ENCODE measurements around the gene PSMB10.

The PSMB10 gene

GRCh38 chr16:67963662-67964321 is 27.1 kb upstream of the PSMB10 start:
- peak in 1 of 2 experiments; percentile 30 for DNase-seq

DNA sequence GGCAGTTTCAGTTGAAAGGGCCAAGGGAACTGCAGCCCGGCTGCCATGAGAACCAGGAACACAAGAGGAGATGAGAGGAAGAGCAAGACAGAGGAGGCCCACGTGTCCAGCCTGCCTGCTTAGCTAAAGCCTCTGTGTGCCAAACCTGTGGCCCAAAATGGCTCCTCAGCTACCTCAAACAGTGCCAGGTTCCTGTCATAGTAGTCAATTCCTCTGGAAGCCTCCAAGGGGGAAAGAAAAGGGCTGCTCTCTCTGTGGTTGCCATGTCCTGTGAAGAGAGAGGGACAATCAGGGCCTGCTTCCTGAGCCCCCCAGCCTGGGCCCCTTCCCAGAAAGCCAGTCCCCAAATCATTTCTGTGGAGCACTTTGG is 26.6 kb upstream of the PSMB10 start:
- DNase-seq, result no peak

GRCh38 chr16:67962135-67962534 is 25.5 kb upstream of the PSMB10 start:
- no peak for DNase-seq

- DNase-seq, result peak; percentile 90 to 95
Measured at GRCh38 chr16:67961551-67961957, 24.9 kb upstream of the PSMB10 start.

GRCh38 chr16:67959536-67960329 is 23.1 kb upstream of the PSMB10 start:
- peak in 1 of 2 experiments; percentile 75 for DNase-seq

DNA sequence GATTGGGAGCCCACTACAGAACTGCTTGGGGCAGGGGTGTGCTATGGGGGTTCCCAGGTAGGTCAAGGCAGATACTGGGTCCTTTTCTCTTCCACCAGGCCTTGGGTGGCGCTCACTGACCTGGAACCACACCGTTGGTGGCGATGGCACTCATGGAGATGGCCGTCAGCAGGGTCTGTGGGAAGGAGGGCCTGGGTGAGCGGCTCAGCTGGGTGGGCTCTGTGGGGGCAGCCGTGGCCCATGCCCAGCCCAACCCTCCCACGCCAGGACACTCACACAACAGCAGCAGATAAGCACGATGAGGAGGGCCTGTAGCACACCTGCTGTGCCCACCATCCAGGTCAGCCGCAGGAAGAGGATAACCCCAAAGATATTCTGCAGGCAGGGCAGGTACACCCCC is 21.0 kb upstream of the PSMB10 start:
- no peak for DNase-seq

- DNase-seq, result no peak
Measured at GRCh38 chr16:67954421-67955196, 18.0 kb upstream of the PSMB10 start.

GRCh38 chr16:67953641-67954375 is 17.2 kb upstream of the PSMB10 start:
- DNase-seq, result no peak

DNA sequence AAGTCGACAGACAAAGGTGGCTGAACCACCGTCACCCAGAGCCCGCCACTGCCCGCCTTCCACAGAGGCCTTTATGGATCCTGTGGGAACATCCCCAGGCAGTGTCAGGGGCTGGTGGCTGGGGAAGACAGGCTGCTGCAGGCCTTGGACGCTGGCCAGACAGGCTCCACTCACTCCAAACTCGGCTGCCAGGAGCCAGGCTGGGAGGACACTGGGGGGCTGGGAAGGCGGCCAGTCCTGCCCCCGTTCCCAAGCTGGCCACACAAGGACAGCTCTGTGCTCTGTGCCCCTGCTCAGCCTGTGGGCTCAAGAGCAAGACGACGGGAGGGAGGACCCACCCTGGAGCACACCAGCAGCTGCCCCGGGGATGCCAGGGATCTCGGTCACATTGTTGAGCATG is 14.8 kb upstream of the PSMB10 start:
- no peak for DNase-seq

- no peak for DNase-seq
Measured at GRCh38 chr16:67950335-67950843, 13.7 kb upstream of the PSMB10 start.

- DNase-seq, result no peak
Measured at GRCh38 chr16:67949645-67950044, 13.0 kb upstream of the PSMB10 start.

DNA sequence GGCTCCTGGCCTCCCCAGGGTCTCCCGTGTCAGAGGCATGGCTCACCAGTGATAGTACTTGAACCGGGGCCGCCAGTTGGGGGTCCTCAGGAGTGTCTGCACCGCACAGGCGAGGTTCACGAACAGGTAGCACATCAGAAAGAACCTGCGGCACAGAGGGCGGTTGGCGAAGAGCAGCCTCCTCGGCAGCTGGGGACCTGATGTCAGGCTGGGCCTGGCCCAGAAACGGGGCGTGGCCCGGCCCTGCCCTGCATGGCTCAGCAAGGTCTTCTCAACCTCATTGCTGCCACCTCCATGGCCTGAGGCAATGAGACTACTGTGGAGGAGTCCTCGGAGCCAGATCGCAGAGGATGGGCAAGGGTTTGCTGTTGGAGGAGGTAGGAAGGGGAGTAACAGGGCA is 11.4 kb upstream of the PSMB10 start:
- DNase-seq, result no peak

DNA sequence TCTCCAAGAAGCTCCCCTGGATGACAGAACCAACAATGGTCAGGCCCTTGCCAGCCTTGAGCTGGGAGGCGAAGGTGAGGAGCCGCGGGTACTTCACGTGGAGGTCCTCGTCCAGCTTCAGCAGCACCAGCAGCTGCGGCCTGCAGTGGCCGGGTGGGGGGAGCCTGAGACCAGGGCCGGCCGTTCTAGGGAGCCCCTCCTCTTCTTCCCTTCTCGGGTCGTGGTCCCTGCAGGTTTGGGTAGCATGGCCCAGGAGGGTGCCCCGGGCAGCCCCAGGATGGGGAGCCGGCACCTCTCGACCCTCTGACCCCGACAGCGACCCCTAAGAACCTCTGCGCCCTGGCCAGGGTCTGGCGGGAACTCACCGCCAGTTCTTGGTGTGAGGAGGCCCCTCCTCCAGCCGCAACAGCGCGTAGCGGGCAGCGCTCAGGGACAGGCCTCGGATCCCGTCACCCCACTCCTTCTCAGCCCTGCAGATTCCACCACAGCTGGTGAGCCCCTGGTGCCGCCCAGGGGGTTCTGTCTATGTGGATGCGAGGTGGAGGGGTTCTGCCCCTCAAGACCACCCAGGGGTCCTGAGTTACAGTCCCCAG is 10.4 kb upstream of the PSMB10 start:
- DNase-seq, result no peak

GRCh38 chr16:67946128-67946569 is 9.5 kb upstream of the PSMB10 start:
- DNase-seq, result no peak

DNA sequence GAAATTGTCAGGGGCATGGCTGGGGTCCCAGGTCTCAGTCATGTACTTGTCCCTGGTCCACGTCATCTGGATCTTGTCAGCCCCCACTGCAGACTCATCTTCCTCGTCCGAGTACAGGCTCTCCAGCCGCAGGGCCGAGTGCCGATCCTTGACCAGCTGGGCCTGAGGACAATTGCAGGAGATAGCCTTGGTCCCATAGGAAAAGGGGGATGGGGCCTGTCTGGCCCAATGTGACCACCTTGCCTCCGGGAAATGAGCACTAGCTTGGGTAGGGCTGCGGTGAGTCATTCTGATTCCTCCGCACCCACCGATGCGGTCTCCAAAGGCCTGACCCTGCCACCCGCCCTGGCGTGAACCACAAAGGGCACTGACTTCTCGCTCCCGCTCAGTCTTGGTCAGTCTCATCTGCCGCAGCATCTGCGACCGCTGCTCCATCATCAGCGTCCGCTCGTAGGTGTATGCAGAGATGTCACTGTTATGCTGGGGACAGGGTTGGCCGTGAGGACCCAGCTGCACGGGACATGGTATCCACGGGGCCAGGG is 8.8 kb upstream of the PSMB10 start:
- no peak for DNase-seq

DNA sequence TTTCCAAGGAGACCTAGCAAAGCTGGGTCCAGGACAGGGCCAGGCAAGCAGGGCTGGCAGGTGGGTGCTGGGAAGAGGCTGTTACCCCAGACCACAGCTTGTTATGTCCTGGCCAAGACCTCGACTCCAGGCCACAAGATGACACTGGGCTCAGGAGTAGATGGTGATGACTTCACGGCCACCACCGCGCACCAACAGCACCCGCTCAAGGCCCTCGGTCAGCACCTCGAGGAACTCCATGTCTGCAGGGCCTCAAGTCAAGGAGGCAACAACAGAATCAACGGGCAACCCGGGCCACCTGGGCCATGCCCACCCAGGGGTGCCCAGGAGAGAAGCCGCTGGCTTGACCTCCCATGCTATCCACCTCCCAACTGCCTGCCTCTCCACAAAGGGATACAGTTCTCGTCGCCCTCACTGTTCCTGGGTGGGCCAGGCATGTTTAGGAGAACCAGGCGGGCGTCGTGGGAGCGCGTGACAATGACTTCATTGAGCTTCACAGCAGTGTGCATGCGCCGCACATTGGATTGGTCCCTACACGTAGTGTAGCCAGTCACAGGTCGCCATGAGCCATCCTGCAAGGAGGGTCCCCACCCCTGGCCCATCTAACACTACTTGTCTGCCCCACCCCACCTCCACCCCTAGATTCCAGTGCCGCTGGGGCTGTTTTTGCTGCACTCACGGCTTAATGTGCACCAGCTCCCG is 8.2 kb upstream of the PSMB10 start:
- no peak for DNase-seq

DNA sequence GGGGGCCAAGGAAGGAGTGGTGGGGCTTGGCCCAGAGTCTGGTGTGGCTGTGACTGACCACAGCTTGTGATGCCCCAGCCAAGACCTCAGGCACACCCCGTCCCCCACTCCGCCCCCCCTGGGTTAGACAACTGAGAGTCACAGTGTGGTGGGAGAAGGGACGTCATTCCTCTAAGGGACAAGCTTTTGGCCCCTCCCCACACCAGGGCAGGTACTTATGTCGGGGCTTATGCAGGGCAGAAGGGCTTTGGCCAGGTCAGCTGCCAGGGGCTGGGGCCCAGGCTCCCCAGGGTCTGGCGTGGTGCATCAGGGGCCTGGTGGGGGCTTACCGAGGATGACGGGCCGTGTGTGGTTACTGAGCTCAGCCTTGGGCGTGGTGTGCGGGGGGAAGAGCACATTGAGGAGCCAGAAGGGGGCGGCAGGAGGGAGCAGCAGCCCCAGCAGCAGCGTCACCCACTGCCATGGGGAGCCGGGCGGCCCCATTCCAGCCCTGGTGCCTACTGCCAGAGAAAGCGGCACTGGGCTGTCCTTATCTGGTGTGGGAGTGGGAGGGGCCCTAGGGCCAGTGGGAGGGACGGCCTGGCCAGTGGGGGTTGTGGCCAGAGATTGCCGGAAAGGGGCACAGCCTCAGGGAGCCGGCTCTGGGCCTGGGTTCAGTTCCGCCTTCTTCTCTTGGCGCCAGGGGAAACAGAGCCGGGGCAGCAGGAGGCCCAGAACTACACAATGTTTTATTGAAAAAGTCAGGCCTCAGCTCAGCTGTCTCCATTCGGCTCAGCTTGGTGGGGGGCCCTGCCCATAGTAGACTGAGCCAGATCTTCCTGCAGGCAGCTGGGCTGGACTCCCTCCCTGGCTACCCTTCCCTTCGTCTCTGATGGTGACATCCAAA is 7.2 kb upstream of the PSMB10 start, which contains the start of gene LCAT:
Gene LCAT, minus strand, starts transcription at position 502 of the 886 bp plus-strand sequence. Its CDS starts 19 bp downstream, at position 483.
- DNase-seq, result no peak

DNA sequence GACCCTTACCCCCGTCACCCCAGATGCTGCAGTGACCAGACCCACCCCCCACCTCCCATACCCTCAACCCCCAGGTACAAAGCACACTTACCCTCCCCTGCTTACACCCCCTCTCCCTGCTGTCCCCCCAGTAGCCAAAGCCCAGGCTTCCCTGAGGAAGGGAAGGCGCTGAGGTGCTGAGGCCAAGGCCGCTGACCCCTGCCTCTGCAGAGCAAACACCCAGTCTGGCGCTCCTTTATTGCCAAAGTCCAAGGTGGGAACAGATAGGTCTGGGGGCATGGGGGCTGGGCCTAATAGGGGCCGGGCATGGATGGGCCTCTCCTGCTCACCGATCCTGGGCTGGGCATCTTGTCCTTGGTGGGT is 6.6 kb upstream of the PSMB10 start:
- DNase-seq, result no peak

- no peak for DNase-seq
Measured at GRCh38 chr16:67942510-67943255, 6.0 kb upstream of the PSMB10 start.

DNA sequence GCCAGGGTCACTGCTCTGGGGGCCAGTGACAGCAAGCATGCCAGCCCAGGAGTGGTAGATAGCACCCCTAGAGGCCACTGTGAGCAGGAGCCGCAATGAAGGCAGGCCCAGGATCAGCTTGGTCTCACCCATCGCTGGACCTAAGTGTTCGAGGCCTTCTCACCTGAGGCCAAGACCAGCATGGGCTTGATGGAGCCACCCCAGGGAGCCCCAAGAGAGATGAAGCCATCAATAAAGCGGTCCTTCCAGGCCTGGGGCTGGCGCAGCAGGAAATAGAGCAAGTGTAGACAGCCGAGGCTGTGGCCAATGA is 5.5 kb upstream of the PSMB10 start:
- peak; percentile 31 to 43 for DNase-seq
